Activated naive CD4-positive, alpha-beta T cell treated with anti-CD3 and anti-CD28 coated beads, Interleukin-2, amount 50 U/mL, for 24 hours (primary cell): ENCODE measurements around the gene UTS2B.

Experiments
- H3K27ac Mint-ChIP-seq: one replicate; pipeline ENCODE4 v1.8.0; 2021; ENCODE audit warnings: mild to moderate bottlenecking, mixed read lengths
- H3K27me3 Mint-ChIP-seq: one replicate; pipeline ENCODE4 v1.8.0; 2021; ENCODE audit warnings: mixed read lengths
- H3K36me3 Mint-ChIP-seq: one replicate; pipeline ENCODE4 v1.8.0; 2021; ENCODE audit warnings: mixed read lengths
- H3K4me1 Mint-ChIP-seq: one replicate; pipeline ENCODE4 v1.8.0; 2021; ENCODE audit warnings: mixed read lengths
- H3K4me3 Mint-ChIP-seq: one replicate; pipeline ENCODE4 v1.8.0; 2021; ENCODE audit warnings: mild to moderate bottlenecking, mixed read lengths
- H3K9me3 Mint-ChIP-seq: one replicate; pipeline ENCODE4 v1.8.0; 2021; ENCODE audit warnings: mixed read lengths

The UTS2B gene

GRCh38 chr3:191314109-191314728 is 16.1 kb downstream of the UTS2B start:
- Mint-ChIP-seq H3K36me3 (no peaks in the 10 kb centered on the region), H3K4me3 (no peak overlapping the region), H3K4me1 (no peaks in the 10 kb centered on the region), H3K27ac (no peak overlapping the region), H3K9me3 (no peaks in the 10 kb centered on the region), H3K27me3 (no peaks in the 10 kb centered on the region)

GRCh38 chr3:191313296-191313695 is 17.0 kb downstream of the UTS2B start:
- Mint-ChIP-seq H3K4me1 (no peaks in the 10 kb centered on the region), H3K27me3 (no peaks in the 10 kb centered on the region), H3K4me3 (no peak overlapping the region), H3K27ac (no peak overlapping the region), H3K9me3 (no peaks in the 10 kb centered on the region), H3K36me3 (no peaks in the 10 kb centered on the region)

GRCh38 chr3:191307341-191307740 is 23.0 kb downstream of the UTS2B start:
- H3K4me1 Mint-ChIP-seq, result no peaks in the 10 kb centered on the region
- no peaks in the 10 kb centered on the region for H3K36me3 Mint-ChIP-seq
- no peak overlapping the region for H3K4me3 Mint-ChIP-seq
- no peaks in the 10 kb centered on the region for H3K27me3 Mint-ChIP-seq
- H3K27ac Mint-ChIP-seq, result no peak overlapping the region
- no peaks in the 10 kb centered on the region for H3K9me3 Mint-ChIP-seq

GRCh38 chr3:191306428-191306827 is 23.9 kb downstream of the UTS2B start:
- Mint-ChIP-seq H3K4me1 (no peaks in the 10 kb centered on the region), H3K36me3 (no peaks in the 10 kb centered on the region), H3K27ac (no peak overlapping the region), H3K27me3 (no peaks in the 10 kb centered on the region), H3K9me3 (no peaks in the 10 kb centered on the region), H3K4me3 (no peak overlapping the region)

GRCh38 chr3:191303596-191303995 is 26.7 kb downstream of the UTS2B start:
- H3K4me3 Mint-ChIP-seq, result no peak overlapping the region
- no peaks in the 10 kb centered on the region for H3K27me3 Mint-ChIP-seq
- H3K9me3 Mint-ChIP-seq, result no peaks in the 10 kb centered on the region
- H3K36me3 Mint-ChIP-seq, result no peaks in the 10 kb centered on the region
- no peaks in the 10 kb centered on the region for H3K4me1 Mint-ChIP-seq
- H3K27ac Mint-ChIP-seq, result no peak overlapping the region

GRCh38 chr3:191302451-191302850 is 27.9 kb downstream of the UTS2B start:
- H3K4me3 Mint-ChIP-seq, result no peak overlapping the region
- no peak overlapping the region for H3K27ac Mint-ChIP-seq

GRCh38 chr3:191301782-191302411 is 28.4 kb downstream of the UTS2B start:
- no peak overlapping the region for H3K4me3 Mint-ChIP-seq
- H3K4me1 Mint-ChIP-seq, result no peaks in the 10 kb centered on the region
- no peaks in the 10 kb centered on the region for H3K27me3 Mint-ChIP-seq
- H3K36me3 Mint-ChIP-seq, result no peaks in the 10 kb centered on the region
- H3K27ac Mint-ChIP-seq, result no peak overlapping the region
- H3K9me3 Mint-ChIP-seq, result no peaks in the 10 kb centered on the region

More at GRCh38 chr3:191302451-191302850, 27.9 kb downstream of the UTS2B start:
- Mint-ChIP-seq H3K36me3 (no peaks in the 10 kb centered on the region), H3K9me3 (no peaks in the 10 kb centered on the region), H3K4me1 (no peaks in the 10 kb centered on the region), H3K27me3 (no peaks in the 10 kb centered on the region)

- Mint-ChIP-seq H3K27ac (no peak overlapping the region), H3K4me1 (no peaks in the 10 kb centered on the region), H3K9me3 (no peaks in the 10 kb centered on the region), H3K36me3 (no peaks in the 10 kb centered on the region), H3K27me3 (no peaks in the 10 kb centered on the region), H3K4me3 (no peak overlapping the region)
Measured at GRCh38 chr3:191301017-191301416, 29.3 kb downstream of the UTS2B start.

- Mint-ChIP-seq H3K9me3 (no peaks in the 10 kb centered on the region), H3K36me3 (no peaks in the 10 kb centered on the region), H3K27ac (no peak overlapping the region), H3K4me1 (no peaks in the 10 kb centered on the region), H3K27me3 (no peaks in the 10 kb centered on the region), H3K4me3 (no peak overlapping the region)
Measured at GRCh38 chr3:191300422-191300821, 29.9 kb downstream of the UTS2B start.

GRCh38 chr3:191298846-191299245 is 31.5 kb downstream of the UTS2B start:
- H3K4me1 Mint-ChIP-seq, result no peaks in the 10 kb centered on the region
- no peaks in the 10 kb centered on the region for H3K27me3 Mint-ChIP-seq
- no peak overlapping the region for H3K27ac Mint-ChIP-seq
- no peak overlapping the region for H3K4me3 Mint-ChIP-seq
- H3K36me3 Mint-ChIP-seq, result no peaks in the 10 kb centered on the region
- H3K9me3 Mint-ChIP-seq, result no peaks in the 10 kb centered on the region

GRCh38 chr3:191296041-191296541 is 34.2 kb downstream of the UTS2B start:
- Mint-ChIP-seq H3K27ac (no peak overlapping the region), H3K4me1 (no peaks in the 10 kb centered on the region), H3K27me3 (no peaks in the 10 kb centered on the region), H3K9me3 (no peaks in the 10 kb centered on the region), H3K36me3 (no peaks in the 10 kb centered on the region), H3K4me3 (no peak overlapping the region)

GRCh38 chr3:191294291-191294690 is 36.0 kb downstream of the UTS2B start:
- no peak overlapping the region for H3K27ac Mint-ChIP-seq
- no peaks in the 10 kb centered on the region for H3K36me3 Mint-ChIP-seq
- peaks cover 3% of the 10 kb centered on the region for H3K4me1 Mint-ChIP-seq
- H3K9me3 Mint-ChIP-seq, result no peaks in the 10 kb centered on the region
- no peak overlapping the region for H3K4me3 Mint-ChIP-seq
- no peaks in the 10 kb centered on the region for H3K27me3 Mint-ChIP-seq

- no peak overlapping the region for H3K4me3 Mint-ChIP-seq
- H3K4me1 Mint-ChIP-seq, result peaks cover 3% of the 10 kb centered on the region
- H3K36me3 Mint-ChIP-seq, result no peaks in the 10 kb centered on the region
- no peaks in the 10 kb centered on the region for H3K9me3 Mint-ChIP-seq
- no peaks in the 10 kb centered on the region for H3K27me3 Mint-ChIP-seq
- no peak overlapping the region for H3K27ac Mint-ChIP-seq
Measured at GRCh38 chr3:191292243-191293015, 37.9 kb downstream of the UTS2B start.

GRCh38 chr3:191290311-191291025 is 39.9 kb downstream of the UTS2B start:
- Mint-ChIP-seq H3K27ac (no peak overlapping the region), H3K4me1 (peaks cover 3% of the 10 kb centered on the region), H3K36me3 (no peaks in the 10 kb centered on the region), H3K27me3 (no peaks in the 10 kb centered on the region), H3K9me3 (no peaks in the 10 kb centered on the region), H3K4me3 (no peak overlapping the region)

- Mint-ChIP-seq H3K9me3 (peaks cover 5% of the 10 kb centered on the region), H3K4me3 (no peak overlapping the region), H3K27me3 (no peaks in the 10 kb centered on the region), H3K27ac (no peak overlapping the region), H3K36me3 (no peaks in the 10 kb centered on the region), H3K4me1 (no peaks in the 10 kb centered on the region)
Measured at GRCh38 chr3:191283400-191283799, 46.9 kb downstream of the UTS2B start.
